GM12878 (cell line): Measurements from ENCODE around the gene TSHZ3. TPM values are rescaled to one million over a fixed set of nuclear protein-coding genes. Genes with fewer than 3 reads are reported as not detected.

Experiments used
- ATAC-seq: fragments of 200-7000 bp; cut with Tn5 transposase; 3 replicates; pipeline ENCODE4 v1.9.1; 2020; ENCODE audit warnings: mild to moderate bottlenecking, moderate library complexity
- BruUV-seq: library from RNA; stranded (reverse); fragments of 400-500 nt; replicated peaks from 2 replicates; lab custom pipeline; 2021; lab: Mats Ljungman, UMichigan
- CTCF ChIA-PET: fragments of 300-600 bp; sonication (Branson Sonifier 250); formaldehyde crosslinking; extraction: SDS; loops from one replicate; lab custom pipeline; 2021; ENCODE audit warnings: inconsistent platforms; lab: Yijun Ruan, JAX
- POLR2A ChIA-PET: fragments of 350-600 bp; formaldehyde crosslinking; extraction: SDS; loops from one replicate; lab custom pipeline; 2021; ENCODE audit warnings: inconsistent platforms; lab: Charles Lee
- RAD21 ChIA-PET: fragments of 300-600 bp; sonication (Branson Sonifier 250); formaldehyde crosslinking; loops from one replicate; lab custom pipeline; 2023; ENCODE audit warnings: antibody characterized with exemption; ENCODE audit not compliant: unreplicated experiment; lab: Charles Lee
- SMC1A ChIA-PET: fragments of 300-600 bp; sonication (Branson Sonifier 250); formaldehyde crosslinking; loops from one replicate; lab custom pipeline; 2023; ENCODE audit not compliant: unreplicated experiment, uncharacterized antibody; lab: Charles Lee
- DNase-seq: peaks from one replicate; pipeline ENCODE4 v3.0.0-alpha.2; 2011; ENCODE audit warnings: low read depth, low spot score
- FAIRE-seq: peaks from 3 replicates; lab custom pipeline; 2011; peaks lifted over from hg19 to GRCh38; lab: Jason Lieb, UNC
- H2AFZ ChIP-seq: 2 replicates; pipeline ENCODE4 v1.6.0; 2011; ENCODE audit warnings: low read depth, low read length, control low read depth; ENCODE audit not compliant: control insufficient read depth
- H3K27ac ChIP-seq: 2 replicates; pipeline ENCODE4 v1.5.1; 2011; ENCODE audit warnings: control low read depth; ENCODE audit not compliant: control insufficient read depth, insufficient read depth
- H3K27me3 ChIP-seq, 2 experiments: replicated peaks in 1 of 2; 2 replicates each; pipeline versions ENCODE4 v1.6.0 to v1.6.1; 2011; ENCODE audit warnings: low read length in 1 of 2; ENCODE audit not compliant: control insufficient read depth in 2 of 2, insufficient read depth in 2 of 2
- H3K36me3 ChIP-seq, 2 experiments: 2 replicates each; pipeline ENCODE4 v1.5.1; 2011; ENCODE audit warnings: low read length in 1 of 2; ENCODE audit not compliant: control insufficient read depth in 2 of 2, insufficient read depth in 2 of 2
- H3K4me1 ChIP-seq: 2 replicates; pipeline ENCODE4 v1.6.1; 2011; ENCODE audit warnings: mild to moderate bottlenecking, low read length, moderate library complexity, mixed read lengths; ENCODE audit not compliant: control insufficient read depth, insufficient read depth
- H3K4me2 ChIP-seq: 2 replicates; pipeline ENCODE4 v1.6.0; 2011; ENCODE audit warnings: control low read depth; ENCODE audit not compliant: control insufficient read depth, insufficient read depth
- H3K4me3 ChIP-seq: fragments of 200-600 bp; sonication (generic); 2 replicates; pipeline ENCODE4 v1.5.1; 2016
- H3K79me2 ChIP-seq: 2 replicates; pipeline ENCODE4 v1.6.0; 2011; ENCODE audit warnings: low read length; ENCODE audit not compliant: control insufficient read depth, insufficient read depth
- H3K9ac ChIP-seq: 2 replicates; pipeline ENCODE4 v1.8.0; 2011; ENCODE audit warnings: low read length, control low read depth, mixed read lengths; ENCODE audit not compliant: control insufficient read depth, insufficient read depth
- H3K9me3 ChIP-seq: replicated peaks from 3 replicates; pipeline ENCODE4 v1.5.1; 2011; ENCODE audit warnings: mild to moderate bottlenecking, low read length; ENCODE audit not compliant: control insufficient read depth, insufficient read depth
- H4K20me1 ChIP-seq: 2 replicates; pipeline ENCODE4 v1.6.0; 2011; ENCODE audit not compliant: control insufficient read depth, insufficient read depth
- BHLHE40 ChIP-seq, 2 experiments: fragments of 450-650 bp in 1 of 2; IDR thresholded peaks; 2 replicates each; pipeline ENCODE4 v1.6.1; 2011 to 2017; ENCODE audit warnings: low read depth in 2 of 2, borderline replicate concordance in 1 of 2, improper control_type of control experiment in 1 of 2, low read length in 1 of 2, mild to moderate bottlenecking in 1 of 2
- NFIC ChIP-seq: IDR thresholded peaks from 2 replicates; pipeline ENCODE4 v1.6.1; 2012; ENCODE audit warnings: low read depth, mild to moderate bottlenecking, inconsistent platforms, low read length, moderate library complexity
- POLR2A ChIP-seq: IDR thresholded peaks from 2 replicates; pipeline ENCODE4 v1.6.1; 2011; ENCODE audit warnings: low read depth, mild to moderate bottlenecking, low read length
- RAD21 ChIP-seq: IDR thresholded peaks from 2 replicates; pipeline ENCODE4 v1.6.1; 2011; ENCODE audit warnings: mild to moderate bottlenecking, low read depth, low read length, moderate library complexity; ENCODE audit not compliant: insufficient read depth
- RCOR1 ChIP-seq: conservative IDR thresholded peaks from 2 replicates; pipeline ENCODE4 v1.6.1; 2012; ENCODE audit warnings: low read depth, low read length, improper control_type of control experiment
- RFX5 ChIP-seq: IDR thresholded peaks from 2 replicates; pipeline ENCODE4 v1.6.1; 2011; ENCODE audit warnings: low read depth, low read length, improper control_type of control experiment
- SMAD1 ChIP-seq: fragments of 450-650 bp; IDR thresholded peaks from 2 replicates; pipeline ENCODE4 v1.6.1; 2018; ENCODE audit warnings: mild to moderate bottlenecking, low read depth; ENCODE audit not compliant: partially characterized antibody
- STAT3 ChIP-seq: IDR thresholded peaks from 2 replicates; pipeline ENCODE4 v1.6.1; 2011; ENCODE audit warnings: low read depth, low read length, improper control_type of control experiment
- WGBS: methylation state at CpG from one replicate; pipeline ENCODE4 v1.1.6; 2016; ENCODE audit warnings: low lambda C conversion rate; ENCODE audit not compliant: insufficient replicate concordance, insufficient coverage; ENCODE audit errors: missing lambda C conversion rate; 5-methylcytosine and 5-hydroxymethylcytosine counted together
- in situ Hi-C: fragments of 300-500 bp; cut with MboI; formaldehyde crosslinking; loops from 9 replicates; pipeline ENCODE4 v1.14.3; 2018; ENCODE audit warnings: mixed read lengths
- intact Hi-C: fragments of 100-400 bp; cut with micrococcal nuclease; formaldehyde crosslinking; loops from one replicate; pipeline ENCODE4 v1.14.2; 2022; ENCODE audit not compliant: unreplicated experiment
- polyA plus RNA-seq, 11 experiments: library from polyadenylated mRNA; depleted of rRNA in 4 of 11; unstranded in 6 of 11; stranded (reverse) in 5 of 11; fragments of >200 nt; fragmentation: Nextera tagmentation in 4 of 11; fragmentation: Illumina TruSeq in 1 of 11; extraction: Ambion mirVana in 4 of 11; extraction: Trizol in 1 of 11; gene quantifications; 1 replicate in 1 of 11; 2 replicates in 10 of 11; pipeline versions ENCODE4 v1.2.1 to v1.2.3, GENCODE V29; 2011 to 2016; ENCODE audit warnings: inconsistent platforms in 2 of 11, missing spikeins in 2 of 11, low read depth in 1 of 11
- total RNA-seq, 4 experiments: library from RNA; depleted of rRNA in 3 of 4; stranded (reverse); fragments of >200 nt in 3 of 4; fragmentation: Illumina TruSeq in 1 of 4; extraction: Trizol in 1 of 4; gene quantifications; 2 replicates each; pipeline versions ENCODE4 v1.2.1 to v1.2.3, GENCODE V29; 2013 to 2021

TSHZ3 gene
- total and polyA plus RNA-seq, 10 of the 15 experiments (the other 5 are each of a cell fraction or from before 2014, with no cell fraction given), result 0.23 TPM; not detected in 9

DNA sequence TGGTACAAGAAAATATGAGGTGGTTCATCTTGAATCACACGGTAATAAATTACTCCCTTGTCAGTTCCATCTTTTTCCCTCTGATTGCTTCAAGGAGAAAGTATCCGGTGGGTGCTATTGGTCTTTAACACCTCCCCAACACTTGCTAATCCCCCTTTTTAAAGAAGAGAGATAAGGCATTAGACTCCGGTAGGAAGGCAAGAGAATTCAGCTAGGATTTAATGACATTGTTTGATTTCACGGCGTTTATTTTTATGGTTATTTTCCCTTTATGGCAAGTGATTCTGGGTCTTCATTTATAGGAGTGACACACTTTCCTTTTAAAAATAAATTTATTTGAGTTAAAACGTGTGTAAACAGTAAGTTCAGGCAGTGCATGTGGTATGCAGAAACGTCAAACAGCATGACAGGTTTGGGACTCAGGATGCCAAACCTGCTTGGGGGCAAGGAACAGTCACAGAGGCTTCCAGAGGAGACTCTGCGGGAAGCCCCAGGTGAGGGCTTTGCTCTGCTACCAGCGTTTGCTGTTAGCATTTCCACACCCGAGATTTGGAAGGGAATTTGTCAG, 36.5 kb downstream of the TSHZ3 start:
- H3K79me2 ChIP-seq, result no peaks in the 10 kb centered on the region
- H3K4me3 ChIP-seq, result no peak overlapping the region
- TF ChIP-seq RFX5, result no peak
- H3K4me1 ChIP-seq, result no peaks in the 10 kb centered on the region
- WGBS, result 37% methylated on average over 10 of the region's 10 CpGs
- FAIRE-seq (no peak), DNase-seq (no peak), ATAC-seq (no peak)
- H3K36me3 ChIP-seq, result no peaks in the 10 kb centered on the region
- no peak overlapping the region for H3K9ac ChIP-seq
- no peaks in the 10 kb centered on the region for H3K27me3 ChIP-seq
- ChIA-PET RAD21 (no interaction called here), POLR2A (no interaction called here), SMC1A (no interaction called here), CTCF (no interaction called here)
- H3K9me3 ChIP-seq, result no peaks in the 10 kb centered on the region; the same call in 2 of the 3 replicates
- in situ Hi-C loops, result no loop called here
- no peaks in the 10 kb centered on the region for H4K20me1 ChIP-seq
- no TSS peak for BruUV-seq
- no peak overlapping the region for H3K4me2 ChIP-seq
- intact Hi-C loops, result no loop called here
- no peak overlapping the region for H2AFZ ChIP-seq
- H3K27ac ChIP-seq, result no peak overlapping the region

DNA sequence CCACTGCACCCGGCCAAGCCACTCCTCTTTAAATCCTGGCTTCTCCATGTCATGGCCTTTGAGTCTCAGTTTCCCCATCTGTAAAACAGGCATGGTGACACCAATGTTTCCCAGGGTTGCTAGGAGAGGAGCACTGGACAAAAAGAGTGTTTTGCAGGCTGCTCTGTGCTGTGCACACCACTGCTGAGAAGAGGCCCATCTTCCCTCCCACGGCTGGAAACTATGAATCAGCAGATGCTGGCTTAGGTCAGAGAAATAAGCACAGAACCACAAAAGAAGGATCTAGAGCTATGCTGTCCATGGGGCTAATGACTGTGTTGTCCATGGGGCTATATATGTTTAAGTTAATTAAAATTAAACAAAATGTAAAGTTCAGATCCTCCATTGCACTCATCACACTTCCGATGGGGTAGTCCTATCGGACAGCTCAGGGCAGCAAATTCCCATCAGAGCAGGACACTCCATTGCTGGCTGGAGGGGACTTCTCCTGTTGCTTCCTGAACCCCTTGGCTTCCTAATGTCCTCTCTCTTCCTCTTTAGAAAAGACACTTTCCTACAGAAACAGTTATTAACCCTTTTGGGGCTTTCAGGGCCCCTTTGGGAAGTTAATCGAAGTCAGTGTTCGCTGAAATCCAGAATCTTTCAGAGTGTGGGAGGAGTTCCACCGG, 37.1 kb downstream of the TSHZ3 start:
- H3K36me3 ChIP-seq, result no peaks in the 10 kb centered on the region
- ATAC-seq (no peak), FAIRE-seq (no peak), DNase-seq (no peak)
- H3K27ac ChIP-seq, result no peak overlapping the region
- no peak overlapping the region for H3K9ac ChIP-seq
- no peaks in the 10 kb centered on the region for H3K4me1 ChIP-seq
- CTCF ChIA-PET, result no interaction called here
- H3K4me3 ChIP-seq, result no peak overlapping the region
- BruUV-seq, result no TSS peak
- no peak overlapping the region for H2AFZ ChIP-seq
- no peaks in the 10 kb centered on the region for H4K20me1 ChIP-seq
- POLR2A ChIA-PET, result no interaction called here
- H3K4me2 ChIP-seq, result no peak overlapping the region
- WGBS, result 34% methylated on average over 7 of the region's 7 CpGs
- SMC1A ChIA-PET, result no interaction called here
- H3K27me3 ChIP-seq, result no peaks in the 10 kb centered on the region
- H3K79me2 ChIP-seq, result no peaks in the 10 kb centered on the region
- in situ Hi-C loops (no loop called here), intact Hi-C loops (no loop called here)
- no peaks in the 10 kb centered on the region; the same call in 2 of the 3 replicates for H3K9me3 ChIP-seq
- RAD21 ChIA-PET, result no interaction called here
- no peak for TF ChIP-seq RAD21
- TF ChIP-seq POLR2A, result no peak
- no peak for TF ChIP-seq NFIC
- TF ChIP-seq BHLHE40 (IDR thresholded peaks at IDR 0.05; ENCODE audit: borderline replicate concordance in 1 of 2, low read depth in 2 of 2, low read length in 1 of 2), result no peak
- no peak for TF ChIP-seq RCOR1
- TF ChIP-seq STAT3, result no peak
- no peak for TF ChIP-seq SMAD1
